ENCODE measurements around the gene TNFRSF4. TPM values are rescaled to one million over a fixed set of nuclear protein-coding genes. Genes with fewer than 3 reads are reported as not detected.
A peak's percentile ranks its signal among the peaks of the same experiment; 100 is the strongest.

TNFRSF4 gene
- total and polyA plus RNA-seq, 9 of the 15 experiments (the other 6 are each of a cell fraction or from before 2014, with no cell fraction given), result 0.07 to 0.44 (median 0.19) TPM; not detected in 5

DNA sequence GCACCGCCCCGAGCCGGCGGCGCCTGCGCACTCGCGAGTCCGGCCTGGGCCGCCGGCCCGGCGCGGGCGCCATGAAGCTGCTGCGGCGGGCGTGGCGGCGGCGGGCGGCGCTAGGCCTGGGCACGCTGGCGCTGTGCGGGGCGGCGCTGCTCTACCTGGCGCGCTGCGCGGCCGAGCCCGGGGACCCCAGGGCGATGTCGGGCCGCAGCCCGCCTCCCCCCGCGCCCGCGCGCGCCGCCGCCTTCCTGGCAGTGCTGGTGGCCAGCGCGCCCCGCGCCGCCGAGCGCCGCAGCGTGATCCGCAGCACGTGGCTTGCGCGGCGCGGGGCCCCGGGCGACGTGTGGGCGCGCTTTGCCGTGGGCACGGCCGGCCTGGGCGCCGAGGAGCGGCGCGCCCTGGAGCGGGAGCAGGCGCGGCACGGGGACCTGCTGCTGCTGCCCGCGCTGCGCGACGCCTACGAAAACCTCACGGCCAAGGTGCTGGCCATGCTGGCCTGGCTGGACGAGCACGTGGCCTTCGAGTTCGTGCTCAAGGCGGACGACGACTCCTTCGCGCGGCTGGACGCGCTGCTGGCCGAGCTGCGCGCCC lies 18.3 kb upstream of the TNFRSF4 start, which contains the start of gene B3GALT6 (continued):
- TF ChIP-seq DIDO1 (tag; IDR thresholded peaks at IDR 0.05; ENCODE audit: low read depth) (no peak), FOXJ3 (CRISPR knock-in tag; IDR thresholded peaks at IDR 0.05) (no peak), ZZZ3 (IDR thresholded peaks at IDR 0.05) (no peak), FOSL1 (tag; conservative IDR thresholded peaks at IDR 0.05) (peak; percentile 40; the same call in 1 of the 2 replicates), LARP7 (IDR thresholded peaks at IDR 0.05) (no peak), PHB (CRISPR knock-in tag; IDR thresholded peaks at IDR 0.05) (no peak), HCFC1 (IDR thresholded peaks at IDR 0.05; ENCODE audit: low read depth, low read length) (no peak), MBD2 (IDR thresholded peaks at IDR 0.05; ENCODE audit: borderline replicate concordance, low read depth) (no peak), PURB (CRISPR knock-in tag; IDR thresholded peaks at IDR 0.05; ENCODE audit: low read depth) (no peak), SNRNP70 (optimal IDR thresholded peaks at IDR 0.05; ENCODE audit: low read depth, low read length) (no peak), NFATC3 (IDR thresholded peaks at IDR 0.05) (no peak), RBM39 (optimal IDR thresholded peaks at IDR 0.05; ENCODE audit: low read depth, low read length) (no peak), ZNF583 (CRISPR knock-in tag; IDR thresholded peaks at IDR 0.05) (peak; percentile 77; the same call in 1 of the 2 replicates), SRF (CRISPR knock-in tag; IDR thresholded peaks at IDR 0.05) (no peak), ATF7 (IDR thresholded peaks at IDR 0.05) (no peak)
- TF ChIP-seq, protein P1, sequence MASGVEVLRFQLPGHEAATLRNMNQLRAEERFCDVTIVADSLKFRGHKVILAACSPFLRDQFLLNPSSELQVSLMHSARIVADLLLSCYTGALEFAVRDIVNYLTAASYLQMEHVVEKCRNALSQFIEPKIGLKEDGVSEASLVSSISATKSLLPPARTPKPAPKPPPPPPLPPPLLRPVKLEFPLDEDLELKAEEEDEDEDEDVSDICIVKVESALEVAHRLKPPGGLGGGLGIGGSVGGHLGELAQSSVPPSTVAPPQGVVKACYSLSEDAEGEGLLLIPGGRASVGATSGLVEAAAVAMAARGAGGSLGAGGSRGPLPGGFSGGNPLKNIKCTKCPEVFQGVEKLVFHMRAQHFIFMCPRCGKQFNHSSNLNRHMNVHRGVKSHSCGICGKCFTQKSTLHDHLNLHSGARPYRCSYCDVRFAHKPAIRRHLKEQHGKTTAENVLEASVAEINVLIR (CRISPR knock-in tag; IDR thresholded peaks at IDR 0.05), result no peak
- TF ChIP-seq, protein P2, sequence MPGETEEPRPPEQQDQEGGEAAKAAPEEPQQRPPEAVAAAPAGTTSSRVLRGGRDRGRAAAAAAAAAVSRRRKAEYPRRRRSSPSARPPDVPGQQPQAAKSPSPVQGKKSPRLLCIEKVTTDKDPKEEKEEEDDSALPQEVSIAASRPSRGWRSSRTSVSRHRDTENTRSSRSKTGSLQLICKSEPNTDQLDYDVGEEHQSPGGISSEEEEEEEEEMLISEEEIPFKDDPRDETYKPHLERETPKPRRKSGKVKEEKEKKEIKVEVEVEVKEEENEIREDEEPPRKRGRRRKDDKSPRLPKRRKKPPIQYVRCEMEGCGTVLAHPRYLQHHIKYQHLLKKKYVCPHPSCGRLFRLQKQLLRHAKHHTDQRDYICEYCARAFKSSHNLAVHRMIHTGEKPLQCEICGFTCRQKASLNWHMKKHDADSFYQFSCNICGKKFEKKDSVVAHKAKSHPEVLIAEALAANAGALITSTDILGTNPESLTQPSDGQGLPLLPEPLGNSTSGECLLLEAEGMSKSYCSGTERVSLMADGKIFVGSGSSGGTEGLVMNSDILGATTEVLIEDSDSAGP (CRISPR knock-in tag; IDR thresholded peaks at IDR 0.05), result no peak
- TF ChIP-seq, protein P3, sequence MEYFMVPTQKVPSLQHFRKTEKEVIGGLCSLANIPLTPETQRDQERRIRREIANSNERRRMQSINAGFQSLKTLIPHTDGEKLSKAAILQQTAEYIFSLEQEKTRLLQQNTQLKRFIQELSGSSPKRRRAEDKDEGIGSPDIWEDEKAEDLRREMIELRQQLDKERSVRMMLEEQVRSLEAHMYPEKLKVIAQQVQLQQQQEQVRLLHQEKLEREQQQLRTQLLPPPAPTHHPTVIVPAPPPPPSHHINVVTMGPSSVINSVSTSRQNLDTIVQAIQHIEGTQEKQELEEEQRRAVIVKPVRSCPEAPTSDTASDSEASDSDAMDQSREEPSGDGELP (CRISPR knock-in tag; IDR thresholded peaks at IDR 0.05; ENCODE audit: borderline replicate concordance), result no peak
- TF ChIP-seq, protein P4, sequence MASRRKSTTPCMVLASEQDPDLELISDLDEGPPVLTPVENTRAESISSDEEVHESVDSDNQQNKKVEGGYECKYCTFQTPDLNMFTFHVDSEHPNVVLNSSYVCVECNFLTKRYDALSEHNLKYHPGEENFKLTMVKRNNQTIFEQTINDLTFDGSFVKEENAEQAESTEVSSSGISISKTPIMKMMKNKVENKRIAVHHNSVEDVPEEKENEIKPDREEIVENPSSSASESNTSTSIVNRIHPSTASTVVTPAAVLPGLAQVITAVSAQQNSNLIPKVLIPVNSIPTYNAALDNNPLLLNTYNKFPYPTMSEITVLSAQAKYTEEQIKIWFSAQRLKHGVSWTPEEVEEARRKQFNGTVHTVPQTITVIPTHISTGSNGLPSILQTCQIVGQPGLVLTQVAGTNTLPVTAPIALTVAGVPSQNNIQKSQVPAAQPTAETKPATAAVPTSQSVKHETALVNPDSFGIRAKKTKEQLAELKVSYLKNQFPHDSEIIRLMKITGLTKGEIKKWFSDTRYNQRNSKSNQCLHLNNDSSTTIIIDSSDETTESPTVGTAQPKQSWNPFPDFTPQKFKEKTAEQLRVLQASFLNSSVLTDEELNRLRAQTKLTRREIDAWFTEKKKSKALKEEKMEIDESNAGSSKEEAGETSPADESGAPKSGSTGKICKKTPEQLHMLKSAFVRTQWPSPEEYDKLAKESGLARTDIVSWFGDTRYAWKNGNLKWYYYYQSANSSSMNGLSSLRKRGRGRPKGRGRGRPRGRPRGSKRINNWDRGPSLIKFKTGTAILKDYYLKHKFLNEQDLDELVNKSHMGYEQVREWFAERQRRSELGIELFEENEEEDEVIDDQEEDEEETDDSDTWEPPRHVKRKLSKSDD (conservative IDR thresholded peaks at IDR 0.05; ENCODE audit: low read length), result no peak
- TF ChIP-seq, protein P5, sequence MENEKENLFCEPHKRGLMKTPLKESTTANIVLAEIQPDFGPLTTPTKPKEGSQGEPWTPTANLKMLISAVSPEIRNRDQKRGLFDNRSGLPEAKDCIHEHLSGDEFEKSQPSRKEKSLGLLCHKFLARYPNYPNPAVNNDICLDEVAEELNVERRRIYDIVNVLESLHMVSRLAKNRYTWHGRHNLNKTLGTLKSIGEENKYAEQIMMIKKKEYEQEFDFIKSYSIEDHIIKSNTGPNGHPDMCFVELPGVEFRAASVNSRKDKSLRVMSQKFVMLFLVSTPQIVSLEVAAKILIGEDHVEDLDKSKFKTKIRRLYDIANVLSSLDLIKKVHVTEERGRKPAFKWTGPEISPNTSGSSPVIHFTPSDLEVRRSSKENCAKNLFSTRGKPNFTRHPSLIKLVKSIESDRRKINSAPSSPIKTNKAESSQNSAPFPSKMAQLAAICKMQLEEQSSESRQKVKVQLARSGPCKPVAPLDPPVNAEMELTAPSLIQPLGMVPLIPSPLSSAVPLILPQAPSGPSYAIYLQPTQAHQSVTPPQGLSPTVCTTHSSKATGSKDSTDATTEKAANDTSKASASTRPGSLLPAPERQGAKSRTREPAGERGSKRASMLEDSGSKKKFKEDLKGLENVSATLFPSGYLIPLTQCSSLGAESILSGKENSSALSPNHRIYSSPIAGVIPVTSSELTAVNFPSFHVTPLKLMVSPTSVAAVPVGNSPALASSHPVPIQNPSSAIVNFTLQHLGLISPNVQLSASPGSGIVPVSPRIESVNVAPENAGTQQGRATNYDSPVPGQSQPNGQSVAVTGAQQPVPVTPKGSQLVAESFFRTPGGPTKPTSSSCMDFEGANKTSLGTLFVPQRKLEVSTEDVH (IDR thresholded peaks at IDR 0.05; ENCODE audit: low read depth, partially characterized antibody), result no peak
- TF ChIP-seq, protein P6, sequence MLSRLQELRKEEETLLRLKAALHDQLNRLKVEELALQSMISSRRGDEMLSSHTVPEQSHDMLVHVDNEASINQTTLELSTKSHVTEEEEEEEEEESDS (CRISPR knock-in tag; IDR thresholded peaks at IDR 0.05), result no peak

Data from K562 (cell line).